ENCODE measurements around the gene KLHL13. TPM values are rescaled to one million over a fixed set of nuclear protein-coding genes. Genes with fewer than 3 reads are reported as not detected.
"Not testable (repeated sequence)": the region's sequence is repeated elsewhere in the genome, so short reads cannot be mapped to it uniquely, and the experiment has no call there.

KLHL13 gene
- polyA plus RNA-seq, 1 donor from 2014 or later = 15.7 TPM

DNA sequence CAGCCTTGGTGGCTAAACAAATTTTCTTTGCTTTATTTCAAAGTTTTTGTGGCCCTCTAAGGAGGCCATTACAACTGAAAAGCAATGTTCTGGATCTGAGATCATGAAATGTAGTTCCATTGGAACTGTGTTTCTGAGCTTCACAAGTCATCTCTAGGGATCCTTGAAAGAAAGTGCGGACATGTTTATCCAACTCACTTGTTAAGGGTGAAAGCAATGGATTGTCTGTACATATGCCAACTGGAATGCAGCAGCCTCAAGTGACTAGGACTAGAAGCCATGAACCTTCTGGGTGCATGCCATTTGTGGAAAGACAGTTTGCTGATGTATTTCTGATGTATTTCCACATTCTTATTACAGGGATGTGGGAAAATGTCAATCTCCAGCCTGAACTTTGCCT lies 36.7 kb upstream of the KLHL13 start:
- H3K79me2 ChIP-seq (replicated peaks; ENCODE audit: insufficient read depth, low read length) = no peaks in the 10 kb centered on the region
- no peaks in the 10 kb centered on the region for H3K27me3 ChIP-seq (ENCODE audit: insufficient read depth, low read depth, low read length)

DNA sequence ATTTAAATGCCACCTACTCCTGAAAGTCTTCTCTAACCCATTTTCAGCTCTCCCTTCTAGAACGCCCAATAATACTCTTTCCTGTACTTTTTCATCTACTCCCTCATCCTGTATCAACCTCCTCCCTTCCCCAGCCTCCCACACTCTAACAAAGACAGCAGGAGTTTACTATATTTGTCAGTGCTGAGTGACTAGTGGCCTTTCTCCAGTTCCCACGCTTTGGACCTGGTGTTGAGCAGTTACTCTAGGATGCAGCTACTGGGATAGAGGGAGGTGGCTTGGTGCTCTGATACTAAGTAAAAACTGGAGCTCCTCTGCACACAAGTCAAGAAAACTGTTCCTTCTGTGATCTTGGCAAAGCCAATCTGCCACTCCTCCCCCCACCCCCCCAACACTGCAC lies 36.1 kb upstream of the KLHL13 start:
- H2AFZ ChIP-seq (ENCODE audit: low read depth, low read length) = no peak overlapping the region
- H3K4me2 ChIP-seq (ENCODE audit: low read length) = no peak overlapping the region
- no peaks in the 10 kb centered on the region for H3K27me3 ChIP-seq (ENCODE audit: insufficient read depth, low read depth, low read length)
- H3K9me2 ChIP-seq (ENCODE audit: insufficient read depth, low read length) = no peaks in the 10 kb centered on the region
- H3K27ac ChIP-seq (ENCODE audit: low read length) = no peak overlapping the region
- H4K20me1 ChIP-seq (ENCODE audit: insufficient read depth) = no peaks in the 10 kb centered on the region
- H3K9me3 ChIP-seq (ENCODE audit: low read length) = no peaks in the 10 kb centered on the region
- no peak overlapping the region for H3K4me3 ChIP-seq (ENCODE audit: low read length)
- no peak overlapping the region for H3K9ac ChIP-seq (ENCODE audit: low read length)
- H3F3A ChIP-seq (ENCODE audit: insufficient read depth, low read length, poor library complexity, severe bottlenecking) = no peaks in the 10 kb centered on the region
- H3K36me3 ChIP-seq (ENCODE audit: insufficient read depth, low read length) = no peaks in the 10 kb centered on the region
- H3K79me2 ChIP-seq (replicated peaks; ENCODE audit: insufficient read depth, low read length) = no peaks in the 10 kb centered on the region
- TF ChIP-seq MXI1 (conservative IDR thresholded peaks at IDR 0.05; ENCODE audit: poor library complexity, severe bottlenecking) = no peak
- TF ChIP-seq EZH2 (IDR thresholded peaks at IDR 0.05; ENCODE audit: borderline replicate concordance, insufficient read depth, low read length, poor library complexity, severe bottlenecking) = no peak

More for the DNA sequence above, 36.7 kb upstream of the KLHL13 start:
- TF ChIP-seq, protein P1, sequence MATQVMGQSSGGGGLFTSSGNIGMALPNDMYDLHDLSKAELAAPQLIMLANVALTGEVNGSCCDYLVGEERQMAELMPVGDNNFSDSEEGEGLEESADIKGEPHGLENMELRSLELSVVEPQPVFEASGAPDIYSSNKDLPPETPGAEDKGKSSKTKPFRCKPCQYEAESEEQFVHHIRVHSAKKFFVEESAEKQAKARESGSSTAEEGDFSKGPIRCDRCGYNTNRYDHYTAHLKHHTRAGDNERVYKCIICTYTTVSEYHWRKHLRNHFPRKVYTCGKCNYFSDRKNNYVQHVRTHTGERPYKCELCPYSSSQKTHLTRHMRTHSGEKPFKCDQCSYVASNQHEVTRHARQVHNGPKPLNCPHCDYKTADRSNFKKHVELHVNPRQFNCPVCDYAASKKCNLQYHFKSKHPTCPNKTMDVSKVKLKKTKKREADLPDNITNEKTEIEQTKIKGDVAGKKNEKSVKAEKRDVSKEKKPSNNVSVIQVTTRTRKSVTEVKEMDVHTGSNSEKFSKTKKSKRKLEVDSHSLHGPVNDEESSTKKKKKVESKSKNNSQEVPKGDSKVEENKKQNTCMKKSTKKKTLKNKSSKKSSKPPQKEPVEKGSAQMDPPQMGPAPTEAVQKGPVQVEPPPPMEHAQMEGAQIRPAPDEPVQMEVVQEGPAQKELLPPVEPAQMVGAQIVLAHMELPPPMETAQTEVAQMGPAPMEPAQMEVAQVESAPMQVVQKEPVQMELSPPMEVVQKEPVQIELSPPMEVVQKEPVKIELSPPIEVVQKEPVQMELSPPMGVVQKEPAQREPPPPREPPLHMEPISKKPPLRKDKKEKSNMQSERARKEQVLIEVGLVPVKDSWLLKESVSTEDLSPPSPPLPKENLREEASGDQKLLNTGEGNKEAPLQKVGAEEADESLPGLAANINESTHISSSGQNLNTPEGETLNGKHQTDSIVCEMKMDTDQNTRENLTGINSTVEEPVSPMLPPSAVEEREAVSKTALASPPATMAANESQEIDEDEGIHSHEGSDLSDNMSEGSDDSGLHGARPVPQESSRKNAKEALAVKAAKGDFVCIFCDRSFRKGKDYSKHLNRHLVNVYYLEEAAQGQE (IDR thresholded peaks at IDR 0.05; ENCODE audit: borderline replicate concordance) = no peak
- TF ChIP-seq EP300 (conservative IDR thresholded peaks at IDR 0.05; ENCODE audit: poor library complexity, severe bottlenecking) (no peak), TAF1 (IDR thresholded peaks at IDR 0.05; ENCODE audit: low read depth) (no peak), POLR2AphosphoS5 (IDR thresholded peaks at IDR 0.05) (no peak), MXI1 (conservative IDR thresholded peaks at IDR 0.05; ENCODE audit: poor library complexity, severe bottlenecking) (no peak), RAD21 (conservative IDR thresholded peaks at IDR 0.05) (no peak), SMC3 (conservative IDR thresholded peaks at IDR 0.05; ENCODE audit: poor library complexity) (no peak)
- TF ChIP-seq, protein P2, sequence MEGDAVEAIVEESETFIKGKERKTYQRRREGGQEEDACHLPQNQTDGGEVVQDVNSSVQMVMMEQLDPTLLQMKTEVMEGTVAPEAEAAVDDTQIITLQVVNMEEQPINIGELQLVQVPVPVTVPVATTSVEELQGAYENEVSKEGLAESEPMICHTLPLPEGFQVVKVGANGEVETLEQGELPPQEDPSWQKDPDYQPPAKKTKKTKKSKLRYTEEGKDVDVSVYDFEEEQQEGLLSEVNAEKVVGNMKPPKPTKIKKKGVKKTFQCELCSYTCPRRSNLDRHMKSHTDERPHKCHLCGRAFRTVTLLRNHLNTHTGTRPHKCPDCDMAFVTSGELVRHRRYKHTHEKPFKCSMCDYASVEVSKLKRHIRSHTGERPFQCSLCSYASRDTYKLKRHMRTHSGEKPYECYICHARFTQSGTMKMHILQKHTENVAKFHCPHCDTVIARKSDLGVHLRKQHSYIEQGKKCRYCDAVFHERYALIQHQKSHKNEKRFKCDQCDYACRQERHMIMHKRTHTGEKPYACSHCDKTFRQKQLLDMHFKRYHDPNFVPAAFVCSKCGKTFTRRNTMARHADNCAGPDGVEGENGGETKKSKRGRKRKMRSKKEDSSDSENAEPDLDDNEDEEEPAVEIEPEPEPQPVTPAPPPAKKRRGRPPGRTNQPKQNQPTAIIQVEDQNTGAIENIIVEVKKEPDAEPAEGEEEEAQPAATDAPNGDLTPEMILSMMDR (IDR thresholded peaks at IDR 0.05; ENCODE audit: poor library complexity, severe bottlenecking) = no peak
- H3K9ac ChIP-seq (ENCODE audit: low read length) = no peak overlapping the region
- H3K4me3 ChIP-seq (ENCODE audit: low read length) = no peak overlapping the region
- no peaks in the 10 kb centered on the region for H3F3A ChIP-seq (ENCODE audit: insufficient read depth, low read length, poor library complexity, severe bottlenecking)
- no peak overlapping the region for H2AFZ ChIP-seq (ENCODE audit: low read depth, low read length)
- no peak overlapping the region for H3K4me2 ChIP-seq (ENCODE audit: low read length)
- H3K36me3 ChIP-seq (ENCODE audit: insufficient read depth, low read length) = no peaks in the 10 kb centered on the region
- H4K20me1 ChIP-seq (ENCODE audit: insufficient read depth) = no peaks in the 10 kb centered on the region
- H3K27ac ChIP-seq (ENCODE audit: low read length) = no peak overlapping the region
- no peaks in the 10 kb centered on the region for H3K9me3 ChIP-seq (ENCODE audit: low read length)
- H3K9me2 ChIP-seq (ENCODE audit: insufficient read depth, low read length) = no peaks in the 10 kb centered on the region

DNA sequence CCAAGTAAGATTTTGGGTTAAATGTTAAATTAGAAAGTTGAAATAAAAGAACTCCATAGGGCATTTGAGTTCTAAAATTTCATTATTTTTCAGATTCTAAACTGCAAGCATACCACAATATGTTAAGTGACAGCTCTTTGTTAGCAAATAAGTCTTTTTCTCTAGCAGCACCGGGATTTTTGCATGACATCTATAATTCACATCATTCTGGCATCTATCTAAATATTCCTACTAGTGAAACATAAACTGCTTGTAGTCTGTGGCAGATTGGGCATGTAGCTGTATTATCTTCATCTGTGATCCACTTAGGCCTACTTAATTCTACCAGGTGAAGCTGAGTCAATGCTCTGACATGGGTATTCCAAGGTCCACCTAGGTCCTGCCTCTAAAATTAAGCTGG lies 32.1 kb upstream of the KLHL13 start:
- Histone ChIP-seq H3K9me3 (ENCODE audit: low read length) (no peaks in the 10 kb centered on the region), H3F3A (ENCODE audit: insufficient read depth, low read length, poor library complexity, severe bottlenecking) (no peaks in the 10 kb centered on the region), H3K79me2 (replicated peaks; ENCODE audit: insufficient read depth, low read length) (no peaks in the 10 kb centered on the region), H3K27me3 (ENCODE audit: insufficient read depth, low read depth, low read length) (no peaks in the 10 kb centered on the region), H3K4me3 (ENCODE audit: low read length) (no peak overlapping the region), H3K9ac (ENCODE audit: low read length) (no peak overlapping the region), H2AFZ (ENCODE audit: low read depth, low read length) (no peak overlapping the region), H3K9me2 (ENCODE audit: insufficient read depth, low read length) (no peaks in the 10 kb centered on the region), H3K36me3 (ENCODE audit: insufficient read depth, low read length) (no peaks in the 10 kb centered on the region), H3K4me2 (ENCODE audit: low read length) (no peak overlapping the region), H3K27ac (ENCODE audit: low read length) (no peak overlapping the region), H4K20me1 (ENCODE audit: insufficient read depth) (no peaks in the 10 kb centered on the region)
- TF ChIP-seq EP300 (conservative IDR thresholded peaks at IDR 0.05; ENCODE audit: poor library complexity, severe bottlenecking) = peak; percentile 60
- peak; percentile 69 for TF ChIP-seq POLR2AphosphoS5 (IDR thresholded peaks at IDR 0.05)
- TF ChIP-seq, protein P2 (IDR thresholded peaks at IDR 0.05; ENCODE audit: poor library complexity, severe bottlenecking) = no peak

DNA sequence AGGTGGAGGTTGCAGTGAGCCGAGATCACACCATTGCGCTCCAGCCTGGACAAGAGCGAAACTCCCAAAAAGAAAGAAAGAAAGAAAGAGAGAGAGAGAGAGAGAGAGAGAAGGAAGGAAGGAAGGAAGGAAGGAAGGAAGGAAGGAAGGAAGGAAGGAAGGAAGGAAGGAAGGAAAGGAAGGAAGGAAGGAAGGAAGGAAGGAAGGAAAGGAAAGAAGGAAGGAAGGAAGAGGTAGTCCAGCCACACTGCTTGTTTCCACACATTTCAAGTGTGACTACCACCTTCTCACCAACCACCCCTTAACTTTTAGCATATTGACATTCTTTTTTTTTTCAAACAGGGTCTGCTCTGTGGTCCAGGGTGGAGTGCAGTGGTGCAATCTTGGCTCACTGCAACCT lies 31.2 kb upstream of the KLHL13 start:
- H3K27me3 ChIP-seq (ENCODE audit: insufficient read depth, low read depth, low read length); H3K36me3 ChIP-seq (ENCODE audit: insufficient read depth, low read length); H2AFZ ChIP-seq (ENCODE audit: low read depth, low read length); H3K79me2 ChIP-seq (replicated peaks; ENCODE audit: insufficient read depth, low read length); H4K20me1 ChIP-seq (ENCODE audit: insufficient read depth); H3K4me3 ChIP-seq (ENCODE audit: low read length); H3K9ac ChIP-seq (ENCODE audit: low read length); H3K9me2 ChIP-seq (ENCODE audit: insufficient read depth, low read length); H3K27ac ChIP-seq (ENCODE audit: low read length); H3K4me2 ChIP-seq (ENCODE audit: low read length); H3K9me3 ChIP-seq (ENCODE audit: low read length); H3F3A ChIP-seq (ENCODE audit: insufficient read depth, low read length, poor library complexity, severe bottlenecking): not testable (repeated sequence)
